ENCODE results near the gene WDR73. TPM values are rescaled to one million over a fixed set of nuclear protein-coding genes. Genes with fewer than 3 reads are reported as not detected.

Gene WDR73
- polyA plus RNA-seq, 1 of the 3 experiments (the other 2 are of a cell fraction) = 32.9 TPM

- Histone ChIP-seq H3K4me1 (ENCODE audit: control insufficient read depth in 1 of 2, insufficient read depth in 2 of 2, low read depth in 1 of 2, low read length in 1 of 2) (peaks cover 0 to 4% of the 10 kb centered on the region in 2 experiments; a peak in 1 of 4 replicates), H4K20me1 (ENCODE audit: insufficient read depth) (0 out of 2 replicates have a peak, but pooled peaks cover 8% of the 10 kb centered on the region)
- CTCF ChIA-PET = interaction anchor here (0.7 kb wide), 1 partner anchor 11 kb away, joined by 3 read pairs; no protein-coding TSS in a partner anchor
Measured at GRCh38 chr15:84609818-84610525, 44.1 kb downstream of the WDR73 start.

DNA sequence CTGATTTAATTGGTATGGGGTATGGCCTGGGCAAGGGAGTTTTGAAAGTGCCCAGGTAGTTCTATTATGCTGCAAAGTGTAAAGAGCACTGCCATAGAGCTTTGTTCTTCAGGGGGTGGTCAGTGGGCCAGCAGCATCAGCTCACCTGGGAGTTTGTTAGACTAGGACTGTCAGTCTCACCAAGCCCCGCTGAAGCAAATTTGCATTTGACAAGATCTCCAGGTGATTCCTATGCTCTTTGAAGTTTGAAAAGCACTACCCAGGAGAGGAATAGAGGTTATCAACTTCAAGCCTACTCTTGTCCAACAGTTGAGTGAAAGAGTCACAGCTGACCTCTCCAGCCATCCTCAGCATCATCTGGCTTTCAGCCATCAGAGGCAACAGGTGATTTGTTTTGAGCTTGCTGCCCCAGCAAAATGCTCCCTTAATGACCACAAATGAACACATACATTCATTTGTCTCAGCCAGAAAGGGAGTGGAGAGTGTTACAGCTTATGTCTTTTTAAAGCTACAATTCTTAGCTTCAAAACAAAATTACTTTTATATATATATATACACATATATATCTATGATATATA lies 45.3 kb downstream of the WDR73 start:
- no peaks in the 10 kb centered on the region for H3K9me3 ChIP-seq
- H3K9me2 ChIP-seq = no peaks in the 10 kb centered on the region
- no peaks in the 10 kb centered on the region for H3K27me3 ChIP-seq (ENCODE audit: insufficient read depth)
- DNase-seq = no peak
- WGBS (ENCODE audit: low lambda C conversion rate) = 100% methylated on average over 1 of the region's 1 CpG
- H3K9ac ChIP-seq = no peak overlapping the region
- no peak overlapping the region for H3K4me2 ChIP-seq
- H3K4me3 ChIP-seq (ENCODE audit: low read depth in 2 of 2, low read length in 1 of 2) = no peak overlapping the region
- no peaks in the 10 kb centered on the region for H3F3A ChIP-seq (replicated peaks; ENCODE audit: insufficient read depth)
- peaks cover 0 to 10% of the 10 kb centered on the region in 2 experiments; a peak in 1 of 4 replicates for H3K4me1 ChIP-seq (ENCODE audit: control insufficient read depth in 1 of 2, insufficient read depth in 2 of 2, low read depth in 1 of 2, low read length in 1 of 2)
- H3K36me3 ChIP-seq (replicated peaks in 1 of 2; ENCODE audit: control insufficient read depth in 1 of 2, insufficient read depth in 2 of 2, low read length in 1 of 2) = peaks cover 21 to 50% of the 10 kb centered on the region in 2 experiments
- no peak for TF ChIP-seq RXRA (IDR thresholded peaks at IDR 0.05; ENCODE audit: borderline replicate concordance, low read depth)
- H3K27ac ChIP-seq (ENCODE audit: low read depth in 2 of 2, low read length in 1 of 2) = no peak overlapping the region
- ChIA-PET CTCF (interaction anchor here (0.9 kb wide), 1 partner anchor 10 kb away, joined by 4 read pairs; no protein-coding TSS in a partner anchor), POLR2A (interaction anchor here (0.9 to 1.8 kb wide), 2 partner anchors 10 to 45 kb away, joined by 4 read pairs; partner anchors contain the start of gene WDR73)
- no peak overlapping the region for H2AFZ ChIP-seq (ENCODE audit: low read depth)
- peaks cover 71% of the 10 kb centered on the region for H3K79me2 ChIP-seq (ENCODE audit: insufficient read depth)
- 0 out of 2 replicates have a peak, but pooled peaks cover 10% of the 10 kb centered on the region for H4K20me1 ChIP-seq (ENCODE audit: insufficient read depth)

More at GRCh38 chr15:84609818-84610525, 44.1 kb downstream of the WDR73 start:
- Histone ChIP-seq H2AFZ (ENCODE audit: low read depth) (no peak overlapping the region), H3K9me2 (no peaks in the 10 kb centered on the region), H3K4me3 (ENCODE audit: low read depth in 2 of 2, low read length in 1 of 2) (no peak overlapping the region), H3K79me2 (ENCODE audit: insufficient read depth) (peaks cover 73% of the 10 kb centered on the region), H3K9ac (no peak overlapping the region), H3K27me3 (ENCODE audit: insufficient read depth) (no peaks in the 10 kb centered on the region), H3K27ac (ENCODE audit: low read depth in 2 of 2, low read length in 1 of 2) (no peak overlapping the region), H3K9me3 (no peaks in the 10 kb centered on the region), H3K4me2 (no peak overlapping the region), H3K36me3 (replicated peaks in 1 of 2; ENCODE audit: control insufficient read depth in 1 of 2, insufficient read depth in 2 of 2, low read length in 1 of 2) (peaks cover 14 to 40% of the 10 kb centered on the region in 2 experiments), H3F3A (replicated peaks; ENCODE audit: insufficient read depth) (no peaks in the 10 kb centered on the region)
- POLR2A ChIA-PET = interaction anchor here (0.5 to 1.8 kb wide), 2 partner anchors 9 to 39 kb away, joined by 3 to 4 read pairs; no protein-coding TSS in a partner anchor
- TF ChIP-seq SIN3A (IDR thresholded peaks at IDR 0.05; ENCODE audit: borderline replicate concordance, low read depth, low read length) (no peak), JUND (IDR thresholded peaks at IDR 0.05) (no peak), ELF1 (IDR thresholded peaks at IDR 0.05) (no peak), RCOR1 (IDR thresholded peaks at IDR 0.05; ENCODE audit: low read length) (no peak), CHD2 (IDR thresholded peaks at IDR 0.05; ENCODE audit: low read length, partially characterized antibody) (no peak), FOSL2 (IDR thresholded peaks at IDR 0.05; ENCODE audit: borderline replicate concordance, low read depth) (no peak)
- WGBS (ENCODE audit: low lambda C conversion rate) = 99% methylated on average over 11 of the region's 11 CpGs
- DNase-seq = no peak

GRCh38 chr15:84606653-84607120 lies 47.4 kb downstream of the WDR73 start:
- H3K9me3 ChIP-seq = no peaks in the 10 kb centered on the region
- ChIA-PET CTCF (interaction anchor here (1.9 kb wide), 1 partner anchor 14 kb away, joined by 4 read pairs; no protein-coding TSS in a partner anchor), POLR2A (no interaction called here)
- H3K4me3 ChIP-seq (ENCODE audit: low read depth in 2 of 2, low read length in 1 of 2) = no peak overlapping the region
- no peak overlapping the region for H3K27ac ChIP-seq (ENCODE audit: low read depth in 2 of 2, low read length in 1 of 2)
- no peaks in the 10 kb centered on the region for H3K9me2 ChIP-seq
- H3K4me2 ChIP-seq = no peak overlapping the region
- 77% methylated on average over 8 of the region's 8 CpGs for WGBS (ENCODE audit: low lambda C conversion rate)
- H3K9ac ChIP-seq = no peak overlapping the region
- DNase-seq = no peak
- H3K27me3 ChIP-seq (ENCODE audit: insufficient read depth) = no peaks in the 10 kb centered on the region
- peaks cover 25 to 51% of the 10 kb centered on the region in 2 experiments for H3K36me3 ChIP-seq (replicated peaks in 1 of 2; ENCODE audit: control insufficient read depth in 1 of 2, insufficient read depth in 2 of 2, low read length in 1 of 2)
- 0 out of 2 replicates have a peak, but pooled peaks cover 10% of the 10 kb centered on the region for H4K20me1 ChIP-seq (ENCODE audit: insufficient read depth)
- TF ChIP-seq RXRA (IDR thresholded peaks at IDR 0.05; ENCODE audit: borderline replicate concordance, low read depth) (no peak), USF1 (IDR thresholded peaks at IDR 0.05; ENCODE audit: borderline replicate concordance, low read depth) (no peak), TCF12 (IDR thresholded peaks at IDR 0.05) (no peak)
- TF ChIP-seq, protein P1, sequence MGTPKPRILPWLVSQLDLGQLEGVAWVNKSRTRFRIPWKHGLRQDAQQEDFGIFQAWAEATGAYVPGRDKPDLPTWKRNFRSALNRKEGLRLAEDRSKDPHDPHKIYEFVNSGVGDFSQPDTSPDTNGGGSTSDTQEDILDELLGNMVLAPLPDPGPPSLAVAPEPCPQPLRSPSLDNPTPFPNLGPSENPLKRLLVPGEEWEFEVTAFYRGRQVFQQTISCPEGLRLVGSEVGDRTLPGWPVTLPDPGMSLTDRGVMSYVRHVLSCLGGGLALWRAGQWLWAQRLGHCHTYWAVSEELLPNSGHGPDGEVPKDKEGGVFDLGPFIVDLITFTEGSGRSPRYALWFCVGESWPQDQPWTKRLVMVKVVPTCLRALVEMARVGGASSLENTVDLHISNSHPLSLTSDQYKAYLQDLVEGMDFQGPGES (IDR thresholded peaks at IDR 0.05; ENCODE audit: low read depth, low read length) = no peak
- no peaks in the 10 kb centered on the region for H3F3A ChIP-seq (replicated peaks; ENCODE audit: insufficient read depth)
- H2AFZ ChIP-seq (ENCODE audit: low read depth) = no peak overlapping the region
- H3K4me1 ChIP-seq (ENCODE audit: control insufficient read depth in 1 of 2, insufficient read depth in 2 of 2, low read depth in 1 of 2, low read length in 1 of 2) = peaks cover 0 to 11% of the 10 kb centered on the region in 2 experiments; a peak in 1 of 4 replicates
- H3K79me2 ChIP-seq (ENCODE audit: insufficient read depth) = peaks cover 76% of the 10 kb centered on the region

All from SK-N-SH (cell line).